GM18517 (cell line): ENCODE measurements around the gene RRP36.

Experiments
- ATAC-seq: cut with Tn5 transposase; IDR thresholded peaks from one replicate; pipeline ENCODE4 v1.9.1; 2021; ENCODE audit warnings: mild to moderate bottlenecking, moderate library complexity; ENCODE audit not compliant: unreplicated experiment

Gene RRP36

GRCh38 chr6:43060755-43061633 lies 39.6 kb downstream of the RRP36 start:
- ATAC-seq = no peak

- ATAC-seq = no peak
Measured at GRCh38 chr6:43061861-43062260, 40.4 kb downstream of the RRP36 start.

GRCh38 chr6:43062818-43063217 lies 41.4 kb downstream of the RRP36 start:
- ATAC-seq = no peak

- no peak for ATAC-seq
Measured at GRCh38 chr6:43070028-43070632, 48.7 kb downstream of the RRP36 start.

GRCh38 chr6:43074847-43075669 lies 53.6 kb downstream of the RRP36 start:
- ATAC-seq = no peak

GRCh38 chr6:43075670-43076463 lies 54.4 kb downstream of the RRP36 start, which contains the start of gene PTK7:
PTK7 (plus strand) TSS chr6:43076314; CDS start chr6:43076489, 175 bp downstream.
- no peak for ATAC-seq

- no peak for ATAC-seq
Measured at GRCh38 chr6:43076464-43077332, 55.3 kb downstream of the RRP36 start.

- ATAC-seq = no peak
Measured at GRCh38 chr6:43077333-43077809, 55.9 kb downstream of the RRP36 start.

- ATAC-seq = no peak
Measured at GRCh38 chr6:43077981-43078511, 56.6 kb downstream of the RRP36 start.

GRCh38 chr6:43078691-43079090 lies 57.3 kb downstream of the RRP36 start:
- no peak for ATAC-seq
